Measurements from ENCODE around the gene LSR.
A peak's percentile ranks its signal among the peaks of the same experiment; 100 is the strongest.

- no peak for TF ChIP-seq CTCF (IDR thresholded peaks at IDR 0.05)
- peak in 1 of 4 donors; percentile 61 for TF ChIP-seq POLR2A (IDR thresholded peaks at IDR 0.05)
These were observed 37.1 kb upstream of the LSR start for GRCh38 chr19:35211545-35212230.
